Endothelial cell of umbilical vein (primary cell): Measurements from ENCODE around the gene HNRNPM. TPM values are rescaled to one million over a fixed set of nuclear protein-coding genes. Genes with fewer than 3 reads are reported as not detected.

Experiments
- BruUV-seq: library from RNA; stranded (reverse); fragments of 400-500 nt; replicated peaks from 2 replicates; lab custom pipeline; 2021; lab: Mats Ljungman, UMichigan
- CTCF ChIA-PET: fragments of 300-600, 350-600 bp; sonication (Branson Sonifier 250); formaldehyde crosslinking; loops from one replicate; lab custom pipeline; 2021; ENCODE audit warnings: antibody characterized with exemption, inconsistent platforms; lab: Charles Lee
- POLR2A ChIA-PET: fragments of 300-600, 350-600 bp; sonication (Branson Sonifier 250); formaldehyde crosslinking; loops from one replicate; lab custom pipeline; 2021; ENCODE audit warnings: antibody characterized with exemption, inconsistent platforms; lab: Charles Lee
- DNase-seq: peaks from one replicate; pipeline ENCODE4 v3.0.0-alpha.2; 2011; ENCODE audit warnings: low read depth, low spot score
- FAIRE-seq: peaks from 2 replicates; lab custom pipeline; 2011; peaks lifted over from hg19 to GRCh38; lab: Jason Lieb, UNC
- H2AFZ ChIP-seq: 2 replicates; pipeline ENCODE4 v1.6.0; 2012; ENCODE audit warnings: low read depth, low read length, control low read depth, inconsistent platforms
- H3K27ac ChIP-seq: 2 replicates; pipeline ENCODE4 v1.5.1; 2011; ENCODE audit warnings: low read depth, mild to moderate bottlenecking, control low read depth, low read length, moderate library complexity; ENCODE audit not compliant: insufficient read depth
- H3K27me3 ChIP-seq, 2 experiments: 2 replicates each; pipeline versions ENCODE4 v1.6.0 to v1.6.1; 2011; ENCODE audit warnings: low read length in 2 of 2, mixed read lengths in 1 of 2; ENCODE audit not compliant: control insufficient read depth in 2 of 2, insufficient read depth in 2 of 2
- H3K36me3 ChIP-seq, 2 experiments: 2 replicates in 1 of 2; 3 replicates in 1 of 2; pipeline ENCODE4 v1.5.1; 2011; ENCODE audit warnings: low read length in 2 of 2, mild to moderate bottlenecking in 1 of 2, moderate library complexity in 1 of 2; ENCODE audit not compliant: control insufficient read depth in 2 of 2, insufficient read depth in 2 of 2; ENCODE audit errors: extremely low read depth in 1 of 2
- H3K4me1 ChIP-seq: 3 replicates; pipeline ENCODE4 v1.5.1; 2011; ENCODE audit warnings: mild to moderate bottlenecking, low read length; ENCODE audit not compliant: control insufficient read depth, insufficient read depth; ENCODE audit errors: extremely low read depth
- H3K4me2 ChIP-seq: 2 replicates; pipeline ENCODE4 v1.6.1; 2011; ENCODE audit warnings: low read length, control low read depth, mixed read lengths; ENCODE audit not compliant: insufficient read depth
- H3K4me3 ChIP-seq, 3 experiments: fragments of 200-600 bp in 1 of 3; sonication (generic), shearing (Covaris generic) in 1 of 3; replicated peaks in 1 of 3; 2 replicates each; pipeline ENCODE4 v1.5.1; 2011 to 2016; ENCODE audit warnings: control low read depth in 3 of 3, low read length in 3 of 3, mild to moderate bottlenecking in 2 of 3, inconsistent platforms in 1 of 3, low read depth in 1 of 3, moderate library complexity in 1 of 3; ENCODE audit not compliant: insufficient read depth in 1 of 3
- H3K79me2 ChIP-seq: 2 replicates; pipeline ENCODE4 v1.6.0; 2012; ENCODE audit warnings: low read length, inconsistent platforms; ENCODE audit not compliant: control insufficient read depth, insufficient read depth
- H3K9ac ChIP-seq: replicated peaks from 2 replicates; pipeline ENCODE3; 2011; ENCODE audit warnings: low read length, control low read depth; ENCODE audit not compliant: insufficient read depth; ENCODE audit errors: extremely low read depth
- H3K9me1 ChIP-seq: replicated peaks from 3 replicates; pipeline ENCODE4 v1.6.0; 2011; ENCODE audit warnings: mild to moderate bottlenecking, low read length; ENCODE audit not compliant: control insufficient read depth, insufficient read depth; ENCODE audit errors: extremely low read depth
- H3K9me3 ChIP-seq: replicated peaks from 2 replicates; pipeline ENCODE4 v1.5.1; 2012; ENCODE audit warnings: low read length, inconsistent platforms; ENCODE audit not compliant: control insufficient read depth, insufficient read depth
- H4K20me1 ChIP-seq: replicated peaks from 2 replicates; pipeline ENCODE3; 2011; ENCODE audit warnings: mild to moderate bottlenecking, low read length; ENCODE audit not compliant: control insufficient read depth, insufficient read depth; ENCODE audit errors: extremely low read depth
- CTCF ChIP-seq, 2 donors: IDR thresholded peaks; 1 replicate in 1 of 2; 2 replicates in 1 of 2; pipeline ENCODE4 v1.5.1; 2011; ENCODE audit warnings: low read length in 2 of 2, mild to moderate bottlenecking in 2 of 2, moderate library complexity in 2 of 2, control low read depth in 1 of 2, inconsistent platforms in 1 of 2, low read depth in 1 of 2; ENCODE audit not compliant: insufficient read depth in 1 of 2; ENCODE audit errors: extremely low read depth in 1 of 2
- EZH2 ChIP-seq: IDR thresholded peaks from 2 replicates; pipeline ENCODE4 v1.6.1; 2012; ENCODE audit warnings: borderline replicate concordance, low read depth, mild to moderate bottlenecking, moderate library complexity, low read length, inconsistent platforms; ENCODE audit not compliant: severe bottlenecking
- FOS ChIP-seq: IDR thresholded peaks from 2 replicates; pipeline ENCODE4 v1.6.1; 2011; ENCODE audit warnings: mild to moderate bottlenecking, low read length, moderate library complexity, borderline replicate concordance; ENCODE audit not compliant: insufficient read depth
- GATA2 ChIP-seq: IDR thresholded peaks from 2 replicates; pipeline ENCODE4 v1.7.0; 2011; ENCODE audit warnings: low read depth, mild to moderate bottlenecking, moderate library complexity, mixed read lengths, low read length; ENCODE audit not compliant: insufficient read length, insufficient read depth
- JUN ChIP-seq: IDR thresholded peaks from 2 replicates; pipeline ENCODE4 v1.6.1; 2011; ENCODE audit warnings: borderline replicate concordance, low read depth; ENCODE audit not compliant: insufficient read length, insufficient read depth
- MYC ChIP-seq: IDR thresholded peaks from one replicate; pipeline ENCODE4 v1.6.1; 2011; ENCODE audit warnings: mild to moderate bottlenecking, low read depth, low read length
- POLR2A ChIP-seq: IDR thresholded peaks from 2 replicates; pipeline ENCODE4 v1.6.1; 2012; ENCODE audit warnings: low read depth, mild to moderate bottlenecking, control low read depth, low read length
- POLR2AphosphoS5 ChIP-seq: IDR thresholded peaks from 2 replicates; pipeline ENCODE4 v1.6.1; 2012; ENCODE audit warnings: low read depth, mild to moderate bottlenecking, control low read depth, low read length, moderate library complexity; ENCODE audit not compliant: insufficient read depth
- dilution Hi-C: fragments of 300-500 bp; cut with MboI; formaldehyde crosslinking; loops from one replicate; pipeline ENCODE4 v1.15.0; 2019; ENCODE audit warnings: low sequenced_read_pairs; ENCODE audit not compliant: extremely low pct_ligation_motif_present
- intact Hi-C: fragments of 100-400 bp; cut with micrococcal nuclease; formaldehyde crosslinking; loops from one replicate; pipeline ENCODE4 v1.10.0; 2022
- polyA plus RNA-seq, 4 experiments: library from polyadenylated mRNA; depleted of rRNA in 3 of 4; stranded (reverse) in 3 of 4; unstranded in 1 of 4; fragments of >200 nt; gene quantifications; 2 replicates each; pipeline versions ENCODE4 v1.2.1 to v1.2.3, GENCODE V29; 2011 to 2012; ENCODE audit warnings: missing spikeins in 1 of 4
- total RNA-seq: library from RNA; stranded (reverse); gene quantifications from 2 replicates; pipeline ENCODE4 v1.2.3, GENCODE V29; 2021
- TF ChIP-seq, protein P1 (sequence below): IDR thresholded peaks from 2 replicates; pipeline ENCODE4 v1.6.1; 2011; ENCODE audit not compliant: insufficient read depth, insufficient read length

HNRNPM gene
- total and polyA plus RNA-seq, 2 donors (not counting 3 experiments of a cell fraction or from before 2014, with no cell fraction given), result 244 to 301 TPM

- Histone ChIP-seq H3K9me1 (no peaks in the 10 kb centered on the region), H3K4me2 (no peak overlapping the region), H3K79me2 (no peaks in the 10 kb centered on the region), H3K27me3 (no peaks in the 10 kb centered on the region), H3K27ac (no peak overlapping the region), H3K4me3 (no peak overlapping the region), H2AFZ (no peak overlapping the region), H3K4me1 (peaks cover 4% of the 10 kb centered on the region), H3K9me3 (no peaks in the 10 kb centered on the region), H4K20me1 (no peaks in the 10 kb centered on the region), H3K9ac (no peak overlapping the region), H3K36me3 (peaks cover 0 to 7% of the 10 kb centered on the region in 2 experiments)
- FAIRE-seq (no peak), DNase-seq (no peak)
- ChIA-PET POLR2A (no interaction called here), CTCF (interaction anchor here (1.9 kb wide), 1 partner anchor 17 kb away, joined by 4 read pairs; the partner anchor contains the start of gene MARCHF2)
- intact Hi-C loops (no loop called here), dilution Hi-C loops (no loop called here)
- TF ChIP-seq JUN, result no peak
- no peak for TF ChIP-seq FOS
- no peak for TF ChIP-seq MYC
- BruUV-seq, result no TSS peak
Observed at GRCh38 chr19:8429826-8430225, 14.9 kb upstream of the HNRNPM start.

GRCh38 chr19:8430650-8431049 lies 14.1 kb upstream of the HNRNPM start:
- Histone ChIP-seq H3K9me3 (no peaks in the 10 kb centered on the region), H3K9ac (no peak overlapping the region), H3K9me1 (no peaks in the 10 kb centered on the region), H3K4me2 (no peak overlapping the region), H3K4me1 (peaks cover 4% of the 10 kb centered on the region), H3K79me2 (no peaks in the 10 kb centered on the region), H4K20me1 (no peaks in the 10 kb centered on the region), H3K36me3 (peaks cover 0 to 7% of the 10 kb centered on the region in 2 experiments), H3K27ac (no peak overlapping the region), H3K4me3 (no peak overlapping the region), H3K27me3 (no peaks in the 10 kb centered on the region), H2AFZ (no peak overlapping the region)
- no TSS peak for BruUV-seq
- intact Hi-C loops, result no loop called here
- DNase-seq (no peak), FAIRE-seq (no peak)
- dilution Hi-C loops, result no loop called here
- ChIA-PET POLR2A (no interaction called here), CTCF (interaction anchor here (0.9 to 1.3 kb wide), 2 partner anchors 17 to 77 kb away, joined by 3 to 5 read pairs; partner anchors contain the start of gene MARCHF2)
- TF ChIP-seq JUN (no peak), MYC (no peak), POLR2A (no peak), FOS (no peak), EZH2 (no peak), POLR2AphosphoS5 (no peak), GATA2 (no peak), CTCF (IDR thresholded peaks at IDR 0.05; ENCODE audit: extremely low read depth in 1 of 2, insufficient read depth in 1 of 2, low read depth in 1 of 2, low read length in 2 of 2) (no peak)
- TF ChIP-seq, protein P1, sequence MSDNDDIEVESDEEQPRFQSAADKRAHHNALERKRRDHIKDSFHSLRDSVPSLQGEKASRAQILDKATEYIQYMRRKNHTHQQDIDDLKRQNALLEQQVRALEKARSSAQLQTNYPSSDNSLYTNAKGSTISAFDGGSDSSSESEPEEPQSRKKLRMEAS, result no peak
